ENCODE measurements around the gene ANKRD40CL. TPM values are rescaled to one million over a fixed set of nuclear protein-coding genes. Genes with fewer than 3 reads are reported as not detected.

Gene ANKRD40CL
- total RNA-seq, 1 donor from 2014 or later = not detected

DNA sequence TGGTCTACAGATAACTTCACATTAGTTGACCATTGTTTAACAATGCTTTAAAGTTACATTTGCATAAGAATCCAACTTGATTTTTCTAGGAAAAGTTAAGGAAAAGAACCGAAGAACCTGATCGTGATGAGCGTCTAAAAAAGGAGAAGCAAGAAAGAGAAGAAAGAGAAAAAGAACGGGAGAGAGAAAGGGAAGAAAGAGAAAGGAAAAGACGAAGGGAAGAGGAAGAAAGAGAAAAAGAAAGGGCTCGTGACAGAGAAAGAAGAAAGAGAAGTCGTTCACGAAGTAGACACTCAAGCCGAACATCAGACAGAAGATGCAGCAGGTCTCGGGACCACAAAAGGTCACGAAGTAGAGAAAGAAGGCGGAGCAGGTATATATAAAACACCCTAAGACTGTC lies 21.7 kb downstream of the ANKRD40CL start:
- Mint-ChIP-seq H3K27ac (no peak overlapping the region), H3K4me3 (no peak overlapping the region), H3K4me1 (ENCODE audit: unreplicated experiment) (no peaks in the 10 kb centered on the region), H3K36me3 (peaks cover 63% of the 10 kb centered on the region), H3K27me3 (no peaks in the 10 kb centered on the region), H3K9me3 (no peaks in the 10 kb centered on the region)
- TF ChIP-seq, protein P1, sequence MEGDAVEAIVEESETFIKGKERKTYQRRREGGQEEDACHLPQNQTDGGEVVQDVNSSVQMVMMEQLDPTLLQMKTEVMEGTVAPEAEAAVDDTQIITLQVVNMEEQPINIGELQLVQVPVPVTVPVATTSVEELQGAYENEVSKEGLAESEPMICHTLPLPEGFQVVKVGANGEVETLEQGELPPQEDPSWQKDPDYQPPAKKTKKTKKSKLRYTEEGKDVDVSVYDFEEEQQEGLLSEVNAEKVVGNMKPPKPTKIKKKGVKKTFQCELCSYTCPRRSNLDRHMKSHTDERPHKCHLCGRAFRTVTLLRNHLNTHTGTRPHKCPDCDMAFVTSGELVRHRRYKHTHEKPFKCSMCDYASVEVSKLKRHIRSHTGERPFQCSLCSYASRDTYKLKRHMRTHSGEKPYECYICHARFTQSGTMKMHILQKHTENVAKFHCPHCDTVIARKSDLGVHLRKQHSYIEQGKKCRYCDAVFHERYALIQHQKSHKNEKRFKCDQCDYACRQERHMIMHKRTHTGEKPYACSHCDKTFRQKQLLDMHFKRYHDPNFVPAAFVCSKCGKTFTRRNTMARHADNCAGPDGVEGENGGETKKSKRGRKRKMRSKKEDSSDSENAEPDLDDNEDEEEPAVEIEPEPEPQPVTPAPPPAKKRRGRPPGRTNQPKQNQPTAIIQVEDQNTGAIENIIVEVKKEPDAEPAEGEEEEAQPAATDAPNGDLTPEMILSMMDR (conservative IDR thresholded peaks at IDR 0.05) = no peak
- DNase-seq (ENCODE audit: extremely low spot score, unreplicated experiment) = no peak

DNA sequence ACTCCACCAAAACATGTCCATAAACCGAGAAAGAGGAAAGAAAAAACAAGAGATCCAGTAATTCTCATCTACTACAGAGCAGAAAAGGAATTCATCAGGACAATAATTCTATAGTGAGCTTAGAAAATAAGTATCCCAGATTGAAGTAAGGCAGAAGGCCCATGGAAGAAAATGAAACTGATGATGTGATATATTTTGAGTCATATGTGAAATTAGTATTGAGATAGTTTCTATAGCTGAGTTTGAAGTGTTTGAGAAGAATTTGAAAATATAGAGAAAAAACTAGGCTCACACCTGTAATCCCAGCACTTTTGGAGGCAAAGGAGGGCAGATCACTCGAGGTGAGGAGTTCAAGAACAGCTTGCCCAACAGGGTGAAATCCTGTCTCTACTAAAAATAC lies 28.2 kb downstream of the ANKRD40CL start:
- peaks cover 61% of the 10 kb centered on the region for H3K36me3 Mint-ChIP-seq
- DNase-seq (ENCODE audit: extremely low spot score, unreplicated experiment) = no peak
- H3K9me3 Mint-ChIP-seq = no peaks in the 10 kb centered on the region
- H3K4me3 Mint-ChIP-seq = no peak overlapping the region
- TF ChIP-seq, protein P1 (conservative IDR thresholded peaks at IDR 0.05) = no peak
- H3K27ac Mint-ChIP-seq = no peak overlapping the region
- H3K27me3 Mint-ChIP-seq = no peaks in the 10 kb centered on the region
- no peaks in the 10 kb centered on the region for H3K4me1 Mint-ChIP-seq (ENCODE audit: unreplicated experiment)

DNA sequence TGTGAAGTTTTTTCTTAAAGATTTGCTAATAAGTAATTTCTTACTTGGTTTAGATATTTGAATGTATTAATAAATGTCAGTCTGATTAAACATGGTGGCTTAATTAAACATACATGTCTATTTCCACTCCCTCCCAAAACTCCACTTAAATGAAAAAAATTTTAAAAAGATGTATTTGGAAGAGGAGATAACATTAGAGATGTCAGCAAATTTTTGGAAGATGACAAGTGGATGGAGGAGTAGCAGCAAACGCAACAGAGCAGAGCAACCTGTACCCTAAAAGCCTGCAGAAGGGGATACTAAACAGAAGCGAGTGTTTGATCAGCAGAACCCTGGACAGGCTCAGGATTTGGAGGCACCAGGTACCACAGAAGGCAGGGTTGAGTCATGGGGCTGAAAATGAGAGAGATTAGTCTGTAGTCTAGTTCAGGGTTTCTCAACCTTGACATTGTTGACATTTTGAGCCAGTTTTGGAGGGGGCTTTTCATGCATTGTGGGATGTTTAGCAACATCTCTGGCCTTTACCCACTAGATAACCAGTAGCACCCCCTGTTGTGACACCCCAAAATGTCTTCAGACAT lies 30.1 kb downstream of the ANKRD40CL start:
- no peaks in the 10 kb centered on the region for H3K9me3 Mint-ChIP-seq
- no peaks in the 10 kb centered on the region for H3K4me1 Mint-ChIP-seq (ENCODE audit: unreplicated experiment)
- TF ChIP-seq, protein P1 (conservative IDR thresholded peaks at IDR 0.05) = no peak
- no peak for DNase-seq (ENCODE audit: extremely low spot score, unreplicated experiment)
- no peaks in the 10 kb centered on the region for H3K27me3 Mint-ChIP-seq
- no peak overlapping the region for H3K4me3 Mint-ChIP-seq
- peaks cover 49% of the 10 kb centered on the region for H3K36me3 Mint-ChIP-seq
- no peak overlapping the region for H3K27ac Mint-ChIP-seq

GRCh38 chr17:50735287-50735686 lies 32.0 kb downstream of the ANKRD40CL start:
- Mint-ChIP-seq H3K9me3 (no peaks in the 10 kb centered on the region), H3K36me3 (peaks cover 37% of the 10 kb centered on the region), H3K4me3 (no peak overlapping the region), H3K27me3 (no peaks in the 10 kb centered on the region), H3K4me1 (ENCODE audit: unreplicated experiment) (peaks cover 10% of the 10 kb centered on the region), H3K27ac (no peak overlapping the region)
- TF ChIP-seq, protein P1 (conservative IDR thresholded peaks at IDR 0.05) = no peak
- no peak for DNase-seq (ENCODE audit: extremely low spot score, unreplicated experiment)

- H3K4me1 Mint-ChIP-seq (ENCODE audit: unreplicated experiment) = peaks cover 22% of the 10 kb centered on the region
- peaks cover 22% of the 10 kb centered on the region for H3K36me3 Mint-ChIP-seq
- DNase-seq (ENCODE audit: extremely low spot score, unreplicated experiment) = no peak
- TF ChIP-seq, protein P1 (conservative IDR thresholded peaks at IDR 0.05) = no peak
- no peaks in the 10 kb centered on the region for H3K9me3 Mint-ChIP-seq
- no peak overlapping the region for H3K27ac Mint-ChIP-seq
- H3K27me3 Mint-ChIP-seq = no peaks in the 10 kb centered on the region
- H3K4me3 Mint-ChIP-seq = no peak overlapping the region
Observed at GRCh38 chr17:50731575-50732460, 35.5 kb downstream of the ANKRD40CL start.
